HG03097 (cell line): ENCODE results near the gene KIRREL3.

Source experiments
- ATAC-seq: cut with Tn5 transposase; IDR thresholded peaks from one replicate; pipeline ENCODE4 v1.9.1; 2021; ENCODE audit not compliant: unreplicated experiment, low FRiP score

The KIRREL3 gene

DNA sequence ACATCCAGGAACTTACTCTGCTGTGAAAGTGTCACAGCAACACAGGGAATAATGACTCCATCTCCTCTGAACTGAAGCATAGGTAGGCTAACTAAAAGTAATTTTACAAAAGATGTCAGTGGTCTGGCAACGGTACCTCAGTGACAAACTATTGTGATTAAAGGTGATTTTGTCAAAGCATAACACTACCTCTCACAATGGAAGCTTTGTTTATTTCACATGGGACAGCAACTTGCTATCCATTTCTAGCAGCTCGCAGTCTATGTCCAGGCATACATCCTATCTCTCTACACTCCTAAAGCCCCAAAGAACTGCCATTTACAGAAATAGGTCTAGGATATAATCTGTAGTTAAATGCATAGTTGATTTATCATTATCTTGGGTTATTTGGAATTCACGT lies 163.0 kb downstream of the KIRREL3 start:
- no peak for ATAC-seq

DNA sequence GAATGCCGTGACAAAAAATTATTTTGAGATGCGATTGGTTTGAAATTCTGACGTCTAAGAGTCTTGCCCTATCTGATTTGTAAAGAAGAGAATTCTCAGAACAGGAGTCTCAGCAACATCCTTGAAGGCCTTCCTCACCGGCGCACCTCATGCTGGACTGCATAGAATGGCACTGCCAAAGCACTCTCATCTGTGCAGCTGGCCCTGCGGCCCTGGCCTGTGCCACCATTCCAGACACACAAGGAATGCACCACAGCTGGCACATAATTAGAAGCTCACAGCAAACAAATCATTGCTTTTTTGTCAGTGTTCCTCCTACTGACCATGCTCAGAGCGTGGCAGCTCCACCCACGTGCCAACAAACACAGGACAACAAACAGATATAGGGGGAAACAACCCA lies 166.0 kb downstream of the KIRREL3 start:
- no peak for ATAC-seq

GRCh38 chr11:126834149-126834548 lies 166.4 kb downstream of the KIRREL3 start:
- ATAC-seq, result no peak

DNA sequence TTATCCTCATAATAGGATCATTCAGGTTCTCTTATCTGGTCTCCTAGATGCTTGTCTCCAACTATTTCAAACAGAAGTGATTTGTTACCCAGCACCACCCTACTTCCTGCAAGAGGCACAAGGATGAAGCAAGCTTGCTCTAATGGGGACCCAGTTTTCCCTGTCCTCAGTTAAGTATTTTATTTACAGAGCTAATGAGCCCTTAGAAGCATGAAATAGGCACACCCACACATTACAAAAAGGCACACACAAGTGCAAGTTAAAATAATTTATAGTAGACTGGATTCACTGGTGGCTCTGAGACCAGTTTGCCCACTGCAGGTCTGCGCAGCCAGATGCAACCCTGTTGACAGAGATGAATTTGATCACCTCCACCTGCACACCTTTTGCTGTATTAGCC lies 167.5 kb downstream of the KIRREL3 start:
- ATAC-seq, result no peak

DNA sequence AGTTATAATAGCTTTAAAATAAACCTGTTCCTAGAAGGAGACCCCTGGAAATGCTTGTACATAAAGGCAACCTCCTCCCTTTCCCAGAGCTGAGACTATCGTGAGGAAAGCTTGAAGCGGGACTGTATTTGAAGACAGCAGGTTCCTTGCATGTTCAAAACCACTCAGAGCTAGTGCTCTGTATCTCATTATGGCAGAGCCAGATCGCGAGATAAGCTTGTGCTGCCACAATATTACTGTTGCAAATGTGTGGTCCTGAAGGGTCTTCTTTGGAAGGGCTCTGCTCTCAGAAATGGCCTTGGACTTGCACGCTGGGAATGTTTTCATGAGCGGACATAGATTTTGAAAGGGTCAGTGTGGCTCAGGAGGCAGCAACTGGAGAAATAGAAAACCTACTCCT lies 168.2 kb downstream of the KIRREL3 start:
- ATAC-seq, result no peak

GRCh38 chr11:126830216-126830806 lies 170.3 kb downstream of the KIRREL3 start:
- ATAC-seq, result no peak

DNA sequence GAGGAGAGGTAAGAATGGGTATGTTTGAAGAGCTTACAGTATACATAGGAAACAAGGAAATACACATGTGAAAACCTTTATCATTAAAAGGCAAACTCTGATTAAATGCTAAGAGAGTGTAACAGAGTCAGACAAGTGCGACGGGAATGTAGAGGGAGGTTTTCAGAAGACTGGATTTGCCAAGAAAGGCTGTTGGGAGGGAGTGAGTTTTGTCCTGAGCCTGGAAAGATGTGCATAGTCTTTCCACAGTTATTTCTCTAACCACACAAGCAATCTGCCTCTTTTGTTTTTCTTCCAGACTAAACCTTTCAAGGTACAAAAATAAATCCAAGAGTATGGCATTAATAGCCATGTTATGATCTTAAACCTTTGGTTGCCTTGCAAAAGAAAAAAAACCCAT lies 170.9 kb downstream of the KIRREL3 start:
- ATAC-seq, result no peak

GRCh38 chr11:126824035-126824607 lies 176.4 kb downstream of the KIRREL3 start:
- no peak for ATAC-seq

DNA sequence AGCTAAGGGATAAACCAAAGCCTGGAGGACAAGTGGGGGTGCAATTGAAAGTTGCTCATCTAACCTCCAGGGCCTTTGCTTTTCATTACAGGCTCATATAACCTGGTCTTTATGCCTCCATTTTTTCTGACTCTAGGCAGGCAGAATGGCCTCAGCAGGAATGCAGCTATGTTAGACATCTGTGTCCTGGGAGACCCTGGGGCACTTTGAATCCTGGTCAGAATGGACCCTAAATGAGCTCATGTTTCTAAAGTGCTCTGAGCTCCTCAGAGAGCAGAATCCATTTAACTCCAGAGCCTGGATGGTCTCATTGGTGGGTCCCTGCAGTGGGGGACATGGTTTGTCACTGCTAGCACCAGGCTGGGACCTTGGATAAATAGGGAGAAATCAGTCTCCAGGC lies 177.3 kb downstream of the KIRREL3 start:
- no peak for ATAC-seq

DNA sequence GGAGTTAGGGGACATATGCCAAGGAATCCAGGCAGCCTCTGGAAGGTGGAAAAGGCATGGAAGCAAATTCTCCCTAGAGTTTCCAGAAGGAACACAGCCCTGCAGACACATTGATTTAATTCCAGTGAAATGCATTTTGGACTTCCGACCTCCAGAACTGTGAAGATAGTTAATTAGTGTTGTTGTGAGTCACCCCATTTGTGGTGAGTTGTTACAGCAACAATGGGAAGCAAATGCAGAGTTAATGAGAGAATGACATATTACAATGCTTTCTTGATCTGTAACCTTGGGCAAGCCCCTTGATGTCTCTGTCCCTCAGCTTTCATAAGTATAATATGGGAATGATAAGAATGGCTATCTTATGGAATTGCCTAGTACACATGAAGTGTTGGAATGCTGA lies 178.7 kb downstream of the KIRREL3 start:
- no peak for ATAC-seq

DNA sequence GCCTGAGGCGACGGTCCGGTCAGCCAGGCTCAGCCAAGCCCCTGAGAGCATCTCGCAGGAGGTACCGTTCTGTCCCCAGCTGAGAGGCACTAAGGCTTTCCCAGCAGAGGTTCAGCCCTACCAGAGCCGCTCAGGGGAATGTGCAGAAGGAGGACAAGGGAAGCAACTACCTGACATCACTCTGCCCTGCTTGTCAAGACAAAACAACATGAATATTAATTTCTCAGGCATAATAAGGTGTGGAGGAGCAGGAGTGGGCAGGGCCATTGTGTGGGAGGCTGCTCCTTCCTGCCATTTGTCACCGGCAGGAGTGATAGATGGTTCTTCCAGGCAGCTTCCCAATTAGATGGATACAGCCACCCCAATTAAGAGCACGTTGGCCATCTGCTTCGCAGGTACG lies 181.4 kb downstream of the KIRREL3 start:
- ATAC-seq, result no peak

GRCh38 chr11:126817523-126818450 lies 182.8 kb downstream of the KIRREL3 start:
- ATAC-seq, result no peak

- ATAC-seq, result no peak
Measured at GRCh38 chr11:126817096-126817495, 183.5 kb downstream of the KIRREL3 start.

DNA sequence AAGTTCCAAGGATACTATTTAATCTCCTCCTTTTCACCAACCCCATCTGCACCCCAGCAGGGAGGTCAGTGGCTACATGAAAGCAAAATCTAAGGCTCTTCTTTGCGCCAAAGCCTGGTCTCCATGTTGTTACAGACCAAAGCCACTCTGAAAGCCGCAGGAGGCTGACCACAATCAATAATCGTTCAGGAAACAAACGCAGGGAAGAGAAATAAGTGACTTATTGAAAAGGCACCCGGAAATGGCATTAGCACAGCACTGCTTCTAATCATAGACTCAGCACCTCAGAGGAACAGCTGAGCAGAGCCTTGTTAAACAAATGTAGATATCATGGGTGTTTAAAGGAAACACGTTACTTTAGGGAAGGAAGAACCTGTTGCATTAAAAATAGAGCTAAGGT lies 183.9 kb downstream of the KIRREL3 start:
- ATAC-seq, result no peak

DNA sequence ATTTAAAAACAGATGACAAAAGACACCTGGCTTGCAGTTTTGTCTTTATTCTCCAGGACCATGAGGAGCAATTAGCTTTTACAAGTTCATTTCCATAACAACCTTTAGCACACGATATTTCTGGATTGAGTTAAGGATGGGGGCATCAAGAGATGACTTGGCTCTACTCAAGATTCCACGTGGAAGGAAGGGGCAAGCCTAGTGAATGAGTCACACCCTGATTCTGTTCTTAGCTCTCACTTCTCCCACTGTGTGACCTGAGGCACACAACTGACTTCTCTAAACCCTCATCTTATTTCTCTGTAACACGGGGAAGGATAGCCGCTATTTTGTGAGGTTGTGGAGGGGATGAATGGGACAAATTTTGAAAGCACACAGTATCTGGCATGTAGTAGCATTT lies 185.5 kb downstream of the KIRREL3 start:
- no peak for ATAC-seq

GRCh38 chr11:126810776-126811175 lies 189.8 kb downstream of the KIRREL3 start:
- no peak for ATAC-seq

GRCh38 chr11:126809514-126810289 lies 190.9 kb downstream of the KIRREL3 start:
- no peak for ATAC-seq

GRCh38 chr11:126808836-126809235 lies 191.7 kb downstream of the KIRREL3 start:
- ATAC-seq, result no peak

GRCh38 chr11:126808296-126808695 lies 192.3 kb downstream of the KIRREL3 start:
- no peak for ATAC-seq

DNA sequence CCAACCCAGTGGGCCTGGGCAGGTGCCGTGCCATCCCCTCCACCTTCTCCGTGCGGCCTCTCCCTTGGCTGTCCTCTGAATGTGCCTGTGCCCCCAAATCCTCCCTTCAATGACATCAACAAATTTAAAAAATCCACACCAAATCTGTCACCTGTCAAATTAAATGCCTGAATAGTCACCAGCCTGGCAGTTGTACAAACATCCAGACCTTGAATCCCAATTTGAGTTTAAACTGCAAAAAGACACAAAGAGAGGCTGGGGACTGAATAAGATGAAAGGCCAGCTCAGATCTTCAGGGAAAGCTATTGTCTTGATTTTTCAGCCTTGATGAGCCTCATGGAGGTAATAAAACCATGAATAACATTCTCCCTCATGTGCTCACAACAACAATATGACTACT lies 194.7 kb downstream of the KIRREL3 start:
- ATAC-seq, result no peak

DNA sequence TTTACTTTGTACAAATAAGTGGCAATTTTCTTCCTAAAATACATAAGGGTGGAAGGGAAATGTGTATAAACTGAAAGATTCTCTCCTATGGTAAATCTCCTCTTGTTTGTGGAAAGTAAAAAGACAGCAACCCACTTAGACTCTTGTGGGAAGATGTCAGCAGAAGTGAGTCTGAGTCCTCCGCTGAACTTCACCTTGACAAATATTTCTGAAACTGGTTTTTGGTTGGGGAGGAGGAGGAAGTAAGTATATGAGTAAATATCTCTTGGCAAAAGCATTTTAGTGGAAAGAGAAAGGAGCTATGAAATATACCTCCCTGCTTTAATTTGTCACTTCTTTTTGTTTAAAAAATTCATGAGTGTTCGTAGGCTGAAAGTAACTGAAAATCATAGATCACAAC lies 196.2 kb downstream of the KIRREL3 start:
- no peak for ATAC-seq
